ENCODE data around the gene ATR. TPM values are rescaled to one million over a fixed set of nuclear protein-coding genes. Genes with fewer than 3 reads are reported as not detected.
A peak's percentile ranks its signal among the peaks of the same experiment; 100 is the strongest.
"Not testable (repeated sequence)": the region's sequence is repeated elsewhere in the genome, so short reads cannot be mapped to it uniquely, and the experiment has no call there.

Gene ATR
- total RNA-seq, 1 donor from 2014 or later: 26.9 TPM

GRCh38 chr3:142595141-142595540, 16.6 kb upstream of the ATR start:
- H3K27ac ChIP-seq (ENCODE audit: low read depth, low read length): peak overlapping the region; percentile 86
- TF ChIP-seq, protein P1, sequence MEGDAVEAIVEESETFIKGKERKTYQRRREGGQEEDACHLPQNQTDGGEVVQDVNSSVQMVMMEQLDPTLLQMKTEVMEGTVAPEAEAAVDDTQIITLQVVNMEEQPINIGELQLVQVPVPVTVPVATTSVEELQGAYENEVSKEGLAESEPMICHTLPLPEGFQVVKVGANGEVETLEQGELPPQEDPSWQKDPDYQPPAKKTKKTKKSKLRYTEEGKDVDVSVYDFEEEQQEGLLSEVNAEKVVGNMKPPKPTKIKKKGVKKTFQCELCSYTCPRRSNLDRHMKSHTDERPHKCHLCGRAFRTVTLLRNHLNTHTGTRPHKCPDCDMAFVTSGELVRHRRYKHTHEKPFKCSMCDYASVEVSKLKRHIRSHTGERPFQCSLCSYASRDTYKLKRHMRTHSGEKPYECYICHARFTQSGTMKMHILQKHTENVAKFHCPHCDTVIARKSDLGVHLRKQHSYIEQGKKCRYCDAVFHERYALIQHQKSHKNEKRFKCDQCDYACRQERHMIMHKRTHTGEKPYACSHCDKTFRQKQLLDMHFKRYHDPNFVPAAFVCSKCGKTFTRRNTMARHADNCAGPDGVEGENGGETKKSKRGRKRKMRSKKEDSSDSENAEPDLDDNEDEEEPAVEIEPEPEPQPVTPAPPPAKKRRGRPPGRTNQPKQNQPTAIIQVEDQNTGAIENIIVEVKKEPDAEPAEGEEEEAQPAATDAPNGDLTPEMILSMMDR (IDR thresholded peaks at IDR 0.05; ENCODE audit: insufficient read depth, low read depth, low read length): no peak
- no peak for TF ChIP-seq EZH2 (IDR thresholded peaks at IDR 0.05; ENCODE audit: insufficient read depth, low read length)
- DNase-seq (ENCODE audit: low read depth): no peak
- H3K9me3 Mint-ChIP-seq (ENCODE audit: unreplicated experiment): no peaks in the 10 kb centered on the region
- H3K4me1 ChIP-seq (ENCODE audit: insufficient read depth, low read length): peaks cover 3% of the 10 kb centered on the region
- no peak overlapping the region for H2AFZ ChIP-seq (ENCODE audit: low read depth, low read length)
- no peaks in the 10 kb centered on the region for H3K36me3 Mint-ChIP-seq (ENCODE audit: low read depth, unreplicated experiment)
- peak overlapping the region; percentile 100 for H3K27ac Mint-ChIP-seq (ENCODE audit: unreplicated experiment)
- H3K27me3 ChIP-seq (ENCODE audit: insufficient read depth, low read length): no peaks in the 10 kb centered on the region
- no peaks in the 10 kb centered on the region for H3K27me3 Mint-ChIP-seq (ENCODE audit: low read depth, unreplicated experiment)
- H3K4me1 Mint-ChIP-seq (ENCODE audit: low read depth, unreplicated experiment): peaks cover 10% of the 10 kb centered on the region
- H3K4me3 ChIP-seq (ENCODE audit: insufficient read depth, low read depth, low read length): peak overlapping the region; percentile 87
- H4K20me1 ChIP-seq (ENCODE audit: insufficient read depth, low read length): no peaks in the 10 kb centered on the region
- H3K9ac ChIP-seq (ENCODE audit: low read length): peak overlapping the region; percentile 91
- H3K9me3 ChIP-seq (ENCODE audit: insufficient read depth, low read depth, low read length): no peaks in the 10 kb centered on the region
- H3K79me2 ChIP-seq (ENCODE audit: insufficient read depth, low read length): no peaks in the 10 kb centered on the region
- peak overlapping the region; percentile 98 for H3K4me2 ChIP-seq (ENCODE audit: low read length)
- H3K4me3 Mint-ChIP-seq (ENCODE audit: unreplicated experiment): peak overlapping the region; percentile 97
- no peak for FAIRE-seq
- no peaks in the 10 kb centered on the region for H3K36me3 ChIP-seq (ENCODE audit: insufficient read depth, low read length)

DNA sequence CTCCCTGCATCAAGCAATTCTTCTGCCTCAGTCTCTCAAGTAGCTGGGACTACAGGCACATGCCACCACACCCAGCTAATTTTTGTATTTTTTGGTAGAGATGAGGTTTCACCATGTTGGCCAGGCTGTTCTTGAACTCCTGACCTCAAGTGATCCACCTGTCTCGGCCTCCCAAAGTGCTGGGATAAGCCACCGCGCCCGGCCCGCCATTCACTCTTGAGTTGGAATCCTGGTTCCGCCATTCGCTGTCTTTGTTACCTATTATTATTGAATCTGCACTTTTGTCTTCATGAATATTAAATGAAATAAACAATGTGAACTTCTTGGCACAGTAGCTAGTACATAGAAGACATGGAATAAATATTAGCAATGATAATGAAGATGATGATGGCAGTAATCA, 13.7 kb upstream of the ATR start:
- not testable (repeated sequence) for H3K9me3 Mint-ChIP-seq (ENCODE audit: unreplicated experiment); H3K9me3 ChIP-seq (ENCODE audit: insufficient read depth, low read depth, low read length); FAIRE-seq; H3K36me3 ChIP-seq (ENCODE audit: insufficient read depth, low read length); H4K20me1 ChIP-seq (ENCODE audit: insufficient read depth, low read length); H3K79me2 ChIP-seq (ENCODE audit: insufficient read depth, low read length); H3K4me1 ChIP-seq (ENCODE audit: insufficient read depth, low read length); H3K4me3 ChIP-seq (ENCODE audit: insufficient read depth, low read depth, low read length); H3K4me2 ChIP-seq (ENCODE audit: low read length); H3K27ac ChIP-seq (ENCODE audit: low read depth, low read length); H2AFZ ChIP-seq (ENCODE audit: low read depth, low read length); H3K9ac ChIP-seq (ENCODE audit: low read length); H3K27ac Mint-ChIP-seq (ENCODE audit: unreplicated experiment); H3K4me3 Mint-ChIP-seq (ENCODE audit: unreplicated experiment); H3K36me3 Mint-ChIP-seq (ENCODE audit: low read depth, unreplicated experiment); H3K27me3 Mint-ChIP-seq (ENCODE audit: low read depth, unreplicated experiment); DNase-seq (ENCODE audit: low read depth); H3K4me1 Mint-ChIP-seq (ENCODE audit: low read depth, unreplicated experiment); H3K27me3 ChIP-seq (ENCODE audit: insufficient read depth, low read length)

GRCh38 chr3:142588703-142589102, 10.2 kb upstream of the ATR start:
- H3K36me3 Mint-ChIP-seq (ENCODE audit: low read depth, unreplicated experiment): no peaks in the 10 kb centered on the region
- H3K4me1 ChIP-seq (ENCODE audit: insufficient read depth, low read length): peaks cover 3% of the 10 kb centered on the region
- H3K27ac ChIP-seq (ENCODE audit: low read depth, low read length): no peak overlapping the region
- TF ChIP-seq, protein P1 (IDR thresholded peaks at IDR 0.05; ENCODE audit: insufficient read depth, low read depth, low read length): no peak
- TF ChIP-seq EZH2 (IDR thresholded peaks at IDR 0.05; ENCODE audit: insufficient read depth, low read length): no peak
- H3K27me3 ChIP-seq (ENCODE audit: insufficient read depth, low read length): no peaks in the 10 kb centered on the region
- FAIRE-seq (no peak), DNase-seq (ENCODE audit: low read depth) (no peak)
- no peaks in the 10 kb centered on the region for H3K36me3 ChIP-seq (ENCODE audit: insufficient read depth, low read length)
- H3K4me3 Mint-ChIP-seq (ENCODE audit: unreplicated experiment): no peak overlapping the region
- H3K9ac ChIP-seq (ENCODE audit: low read length): no peak overlapping the region
- H3K9me3 ChIP-seq (ENCODE audit: insufficient read depth, low read depth, low read length): no peaks in the 10 kb centered on the region
- no peaks in the 10 kb centered on the region for H4K20me1 ChIP-seq (ENCODE audit: insufficient read depth, low read length)
- peaks cover 3% of the 10 kb centered on the region for H3K4me1 Mint-ChIP-seq (ENCODE audit: low read depth, unreplicated experiment)
- H3K27ac Mint-ChIP-seq (ENCODE audit: unreplicated experiment): no peak overlapping the region
- H3K4me2 ChIP-seq (ENCODE audit: low read length): no peak overlapping the region
- H3K9me3 Mint-ChIP-seq (ENCODE audit: unreplicated experiment): no peaks in the 10 kb centered on the region
- no peaks in the 10 kb centered on the region for H3K79me2 ChIP-seq (ENCODE audit: insufficient read depth, low read length)
- H3K27me3 Mint-ChIP-seq (ENCODE audit: low read depth, unreplicated experiment): no peaks in the 10 kb centered on the region
- H2AFZ ChIP-seq (ENCODE audit: low read depth, low read length): no peak overlapping the region
- no peak overlapping the region for H3K4me3 ChIP-seq (ENCODE audit: insufficient read depth, low read depth, low read length)

Measured in astrocyte (in vitro differentiated cells and primary cell).